NCI-H187 treated with DMSO at 0.1 percent for 48 hours (cell line): ENCODE measurements around the gene MMP24OS.
"Not testable (repeated sequence)": the region's sequence is repeated elsewhere in the genome, so short reads cannot be mapped to it uniquely, and the experiment has no call there.

ENCODE experiments used
- DNase-seq: peaks from one replicate; lab custom pipeline; 2025; lab: John Stamatoyannopoulos, UW

Gene MMP24OS

GRCh38 chr20:35277531-35278395, at the start of gene MMP24OS:
TSS of gene MMP24OS (minus strand) at chr20:35278122. CDS start at chr20:35277929, 193 bp downstream.
- DNase-seq = peak; percentile 18

GRCh38 chr20:35327074-35327976, 49.4 kb upstream of the MMP24OS start:
- no peak for DNase-seq

- DNase-seq = no peak
Observed at GRCh38 chr20:35326740-35327073, 48.8 kb upstream of the MMP24OS start.

GRCh38 chr20:35326021-35326739, 48.3 kb upstream of the MMP24OS start:
- no peak for DNase-seq

- DNase-seq = no peak
Observed at GRCh38 chr20:35325401-35325800, 47.5 kb upstream of the MMP24OS start.

- DNase-seq = no peak
Observed at GRCh38 chr20:35320396-35321126, 42.6 kb upstream of the MMP24OS start.

- no peak for DNase-seq
Observed at GRCh38 chr20:35319871-35320197, 41.9 kb upstream of the MMP24OS start.

- no peak for DNase-seq
Observed at GRCh38 chr20:35319192-35319870, 41.4 kb upstream of the MMP24OS start.

- DNase-seq = no peak
Observed at GRCh38 chr20:35318502-35319157, 40.7 kb upstream of the MMP24OS start.

- DNase-seq = no peak
Observed at GRCh38 chr20:35317416-35318210, 39.7 kb upstream of the MMP24OS start.

- no peak for DNase-seq
Observed at GRCh38 chr20:35316086-35316485, 38.2 kb upstream of the MMP24OS start.

GRCh38 chr20:35315632-35316020, 37.7 kb upstream of the MMP24OS start:
- not testable (repeated sequence) for DNase-seq

GRCh38 chr20:35314816-35315631, 37.1 kb upstream of the MMP24OS start:
- DNase-seq = no peak

- no peak for DNase-seq
Observed at GRCh38 chr20:35312318-35312717, 34.4 kb upstream of the MMP24OS start.

GRCh38 chr20:35311822-35312221, 33.9 kb upstream of the MMP24OS start:
- no peak for DNase-seq

GRCh38 chr20:35311409-35311808, 33.5 kb upstream of the MMP24OS start:
- DNase-seq = no peak

GRCh38 chr20:35307666-35308653, 30.0 kb upstream of the MMP24OS start:
- DNase-seq = no peak
